Smooth muscle cell (in vitro differentiated cells): Measurements from ENCODE around the gene CLN3. TPM values are rescaled to one million over a fixed set of nuclear protein-coding genes. Genes with fewer than 3 reads are reported as not detected.
"Not testable (repeated sequence)": the region's sequence is repeated elsewhere in the genome, so short reads cannot be mapped to it uniquely, and the experiment has no call there.

Experiments
- DNase-seq: peaks from one replicate; lab custom pipeline; 2025; ENCODE audit not compliant: unreplicated experiment; lab: John Stamatoyannopoulos, UW
- H2AFZ ChIP-seq: fragments of 200-600 bp; sonication (generic); 2 replicates; pipeline ENCODE4 v1.6.0; 2016; ENCODE audit warnings: antibody characterized with exemption, low read depth, mild to moderate bottlenecking
- H3F3A ChIP-seq: fragments of 200-600 bp; sonication (generic); 2 replicates; pipeline ENCODE4 v1.6.0; 2017; ENCODE audit warnings: antibody characterized with exemption, low read depth
- H3K27ac ChIP-seq: fragments of 200-600 bp; sonication (generic); 2 replicates; pipeline ENCODE4 v1.5.1; 2016; ENCODE audit warnings: low read depth, mild to moderate bottlenecking
- H3K27me3 ChIP-seq: fragments of 200-600 bp; sonication (generic); 2 replicates; pipeline ENCODE4 v1.6.1; 2016; ENCODE audit warnings: low read depth, mild to moderate bottlenecking
- H3K36me3 ChIP-seq: fragments of 200-600 bp; sonication (generic); 2 replicates; pipeline ENCODE4 v1.5.1; 2016; ENCODE audit warnings: low read depth
- H3K4me1 ChIP-seq: fragments of 200-600 bp; sonication (generic); 2 replicates; pipeline ENCODE4 v1.5.1; 2016; ENCODE audit warnings: low read depth
- H3K4me2 ChIP-seq: fragments of 200-600 bp; sonication (generic); 2 replicates; pipeline ENCODE4 v1.6.0; 2016; ENCODE audit warnings: mild to moderate bottlenecking
- H3K4me3 ChIP-seq: fragments of 200-600 bp; sonication (generic); 2 replicates; pipeline ENCODE4 v1.5.1; 2016; ENCODE audit warnings: mild to moderate bottlenecking
- H3K79me2 ChIP-seq: fragments of 200-600 bp; sonication (generic); 2 replicates; pipeline ENCODE4 v1.6.0; 2016; ENCODE audit warnings: low read depth, mild to moderate bottlenecking
- H3K9ac ChIP-seq: fragments of 200-600 bp; sonication (generic); 2 replicates; pipeline ENCODE4 v1.6.0; 2016; ENCODE audit warnings: low read depth
- H3K9me3 ChIP-seq: fragments of 200-600 bp; sonication (generic); replicated peaks from 2 replicates; pipeline ENCODE4 v1.5.1; 2016; ENCODE audit warnings: low read depth
- H4K20me1 ChIP-seq: fragments of 200-600 bp; sonication (generic); 2 replicates; pipeline ENCODE4 v1.6.0; 2016; ENCODE audit warnings: low read depth
- WGBS: methylation state at CpG from one replicate; pipeline ENCODE4 v1.1.7; 2016; ENCODE audit warnings: low lambda C conversion rate; 5-methylcytosine and 5-hydroxymethylcytosine counted together
- polyA plus RNA-seq: library from polyadenylated mRNA; unstranded; fragments of >200 nt; fragmentation: Nextera tagmentation; extraction: Ambion mirVana; gene quantifications from 2 replicates; pipeline ENCODE4 v1.2.1, GENCODE V29; 2016
- total RNA-seq: library from RNA; depleted of rRNA; stranded (reverse); fragments of >200 nt; gene quantifications from 2 replicates; pipeline ENCODE4 v1.2.3, GENCODE V29; 2014
- TF ChIP-seq, protein P1 (sequence below): fragments of 200-600 bp; sonication (generic); IDR thresholded peaks from 2 replicates; pipeline ENCODE4 v1.5.1; 2017; ENCODE audit warnings: borderline replicate concordance, mild to moderate bottlenecking, antibody characterized with exemption; ENCODE audit not compliant: insufficient read depth, poor library complexity, severe bottlenecking

CLN3 gene
- total and polyA plus RNA-seq, 2 experiments from 2014 or later: 10.5 to 19.6 TPM

DNA sequence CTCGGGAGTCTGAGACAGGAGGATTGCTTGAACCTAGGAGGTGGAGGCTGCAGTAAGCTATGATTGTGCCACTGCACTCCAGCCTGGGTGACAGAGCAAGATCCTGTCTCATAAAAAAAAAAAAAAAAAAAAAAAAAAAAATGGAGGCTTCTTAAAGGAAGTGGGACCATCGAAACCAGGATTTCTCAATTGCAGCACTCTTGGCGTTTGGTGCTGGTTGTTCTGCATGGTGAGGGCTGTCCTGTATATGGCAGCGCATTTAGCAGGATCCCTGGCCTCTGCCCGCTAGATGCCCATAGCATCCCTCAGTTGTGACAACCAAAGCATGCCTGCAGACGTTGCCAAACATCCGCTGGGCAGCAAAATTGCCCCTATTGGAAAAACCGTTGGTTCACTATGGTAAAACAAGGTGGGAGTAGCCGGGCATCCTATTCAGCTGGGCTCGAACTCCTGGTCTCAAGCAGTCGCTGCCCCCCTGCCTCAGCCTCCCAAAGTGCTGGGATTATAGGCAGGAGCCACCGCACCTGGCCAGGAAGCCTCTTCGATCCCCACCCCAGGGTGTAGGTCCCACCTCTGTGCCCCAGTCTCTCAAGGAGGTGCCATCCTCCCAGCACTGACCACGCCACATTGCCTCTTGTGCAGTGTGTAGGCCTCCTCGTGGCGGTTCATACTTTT, 13.2 kb downstream of the CLN3 start:
- TF ChIP-seq, protein P1, sequence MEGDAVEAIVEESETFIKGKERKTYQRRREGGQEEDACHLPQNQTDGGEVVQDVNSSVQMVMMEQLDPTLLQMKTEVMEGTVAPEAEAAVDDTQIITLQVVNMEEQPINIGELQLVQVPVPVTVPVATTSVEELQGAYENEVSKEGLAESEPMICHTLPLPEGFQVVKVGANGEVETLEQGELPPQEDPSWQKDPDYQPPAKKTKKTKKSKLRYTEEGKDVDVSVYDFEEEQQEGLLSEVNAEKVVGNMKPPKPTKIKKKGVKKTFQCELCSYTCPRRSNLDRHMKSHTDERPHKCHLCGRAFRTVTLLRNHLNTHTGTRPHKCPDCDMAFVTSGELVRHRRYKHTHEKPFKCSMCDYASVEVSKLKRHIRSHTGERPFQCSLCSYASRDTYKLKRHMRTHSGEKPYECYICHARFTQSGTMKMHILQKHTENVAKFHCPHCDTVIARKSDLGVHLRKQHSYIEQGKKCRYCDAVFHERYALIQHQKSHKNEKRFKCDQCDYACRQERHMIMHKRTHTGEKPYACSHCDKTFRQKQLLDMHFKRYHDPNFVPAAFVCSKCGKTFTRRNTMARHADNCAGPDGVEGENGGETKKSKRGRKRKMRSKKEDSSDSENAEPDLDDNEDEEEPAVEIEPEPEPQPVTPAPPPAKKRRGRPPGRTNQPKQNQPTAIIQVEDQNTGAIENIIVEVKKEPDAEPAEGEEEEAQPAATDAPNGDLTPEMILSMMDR: no peak
- H3K36me3 ChIP-seq: no peaks in the 10 kb centered on the region
- WGBS: 98% methylated on average over 16 of the region's 16 CpGs
- H3K4me1 ChIP-seq: no peaks in the 10 kb centered on the region
- H3K27me3 ChIP-seq: no peaks in the 10 kb centered on the region
- no peak overlapping the region for H3K9ac ChIP-seq
- H4K20me1 ChIP-seq: no peaks in the 10 kb centered on the region
- H3K27ac ChIP-seq: no peak overlapping the region
- no peak overlapping the region for H2AFZ ChIP-seq
- DNase-seq: no peak
- no peak overlapping the region for H3K4me3 ChIP-seq
- no peaks in the 10 kb centered on the region for H3K79me2 ChIP-seq
- no peak overlapping the region for H3K4me2 ChIP-seq
- no peaks in the 10 kb centered on the region for H3K9me3 ChIP-seq
- H3F3A ChIP-seq: no peaks in the 10 kb centered on the region

DNA sequence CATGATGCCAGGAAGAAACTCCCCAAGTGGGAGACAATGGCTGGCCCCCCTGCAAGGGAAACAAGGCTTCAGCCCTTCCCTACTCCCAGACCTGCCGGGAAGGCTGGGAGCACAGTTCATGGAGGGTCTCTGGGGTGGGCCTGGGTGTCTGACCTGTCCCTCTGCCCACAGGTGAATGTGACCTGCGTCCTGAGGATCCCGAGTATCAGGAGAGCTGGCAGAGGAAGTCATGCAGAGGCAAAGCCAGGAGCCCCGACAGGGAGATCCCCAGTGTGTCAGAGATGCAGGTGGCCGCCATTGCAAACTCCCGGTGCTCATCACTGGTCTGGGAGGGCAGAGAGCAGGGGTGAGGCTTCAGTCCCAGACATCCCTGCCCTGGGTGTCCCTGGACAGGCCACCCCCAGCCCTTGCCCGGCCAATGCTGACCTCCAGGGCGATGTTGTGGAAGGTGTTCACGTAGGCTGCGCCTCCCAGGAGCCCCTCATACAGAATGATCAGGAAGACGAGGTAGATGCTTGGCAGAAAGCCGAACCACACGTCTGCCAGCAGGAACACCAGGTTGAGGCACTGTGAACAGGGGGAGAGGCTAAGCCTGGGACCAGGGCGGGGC, 14.5 kb downstream of the CLN3 start:
- no peak overlapping the region for H3K4me2 ChIP-seq
- no peaks in the 10 kb centered on the region for H3K9me3 ChIP-seq
- no peaks in the 10 kb centered on the region for H3K36me3 ChIP-seq
- H3K4me3 ChIP-seq: no peak overlapping the region
- H3K27me3 ChIP-seq: no peaks in the 10 kb centered on the region
- DNase-seq: no peak
- TF ChIP-seq, protein P1: no peak
- H3F3A ChIP-seq: no peaks in the 10 kb centered on the region
- H2AFZ ChIP-seq: no peak overlapping the region
- no peak overlapping the region for H3K27ac ChIP-seq
- H4K20me1 ChIP-seq: no peaks in the 10 kb centered on the region
- H3K4me1 ChIP-seq: no peaks in the 10 kb centered on the region
- 95% methylated on average over 14 of the region's 14 CpGs for WGBS
- H3K9ac ChIP-seq: no peak overlapping the region
- no peaks in the 10 kb centered on the region for H3K79me2 ChIP-seq

DNA sequence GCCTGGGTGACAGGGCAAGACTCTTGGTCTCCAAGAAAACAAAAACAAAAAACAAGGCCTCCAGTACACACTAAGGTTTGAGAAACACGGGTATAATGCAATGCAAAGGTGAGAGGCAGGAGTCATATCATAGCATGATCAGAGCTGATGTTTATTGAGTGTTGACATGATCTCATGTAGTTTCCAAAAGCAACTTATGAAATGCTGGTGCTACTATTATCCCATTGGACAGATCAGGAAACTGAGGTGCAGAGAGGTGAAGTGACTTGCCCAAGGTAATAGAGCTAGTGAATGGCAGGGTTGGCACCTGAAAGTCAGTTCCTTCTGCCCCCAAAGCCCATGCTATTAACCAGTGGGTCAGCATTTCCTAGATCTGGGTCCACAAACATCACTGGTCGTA, 16.7 kb downstream of the CLN3 start:
- Histone ChIP-seq H3K9me3 (no peaks in the 10 kb centered on the region), H3F3A (no peaks in the 10 kb centered on the region), H3K27ac (no peak overlapping the region), H3K4me1 (no peaks in the 10 kb centered on the region), H3K27me3 (no peaks in the 10 kb centered on the region), H2AFZ (no peak overlapping the region), H3K36me3 (no peaks in the 10 kb centered on the region), H3K4me2 (no peak overlapping the region), H3K79me2 (no peaks in the 10 kb centered on the region), H3K4me3 (no peak overlapping the region), H4K20me1 (no peaks in the 10 kb centered on the region), H3K9ac (no peak overlapping the region)
- WGBS: 93% methylated on average over 2 of the region's 2 CpGs
- TF ChIP-seq, protein P1: no peak
- DNase-seq: no peak

DNA sequence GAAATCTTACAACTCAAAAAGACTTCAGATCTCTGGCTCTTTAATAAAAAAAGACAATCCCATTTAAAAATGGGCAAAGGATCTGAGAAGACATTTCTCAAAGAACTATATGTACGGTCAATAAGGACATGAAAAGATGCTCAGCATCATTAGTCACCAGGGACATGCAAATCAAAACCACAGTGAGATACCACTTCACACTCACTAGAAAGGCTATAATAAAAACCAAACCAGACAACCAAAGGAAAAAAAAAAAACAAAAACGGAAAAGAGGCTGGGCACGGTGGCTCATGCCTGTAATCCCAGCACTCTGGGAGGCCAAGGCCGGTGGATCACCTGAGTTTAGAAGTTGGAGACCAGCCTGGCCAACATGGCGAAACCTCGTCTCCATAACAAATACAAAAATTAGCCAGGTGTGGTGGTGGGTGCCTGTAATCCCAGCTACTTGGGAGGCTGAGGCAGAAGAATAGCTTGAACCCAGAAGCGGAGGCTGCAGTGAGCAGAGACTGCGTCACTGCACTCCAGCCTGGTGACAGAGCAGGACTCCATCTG, 18.1 kb downstream of the CLN3 start:
- TF ChIP-seq, protein P1: no peak
- no peaks in the 10 kb centered on the region for H4K20me1 ChIP-seq
- H3K4me2 ChIP-seq: no peak overlapping the region
- no peak for DNase-seq
- H3K27ac ChIP-seq: no peak overlapping the region
- no peak overlapping the region for H3K4me3 ChIP-seq
- H3K9ac ChIP-seq: no peak overlapping the region
- H3K27me3 ChIP-seq: no peaks in the 10 kb centered on the region
- H3F3A ChIP-seq: no peaks in the 10 kb centered on the region
- no peaks in the 10 kb centered on the region for H3K4me1 ChIP-seq
- no peaks in the 10 kb centered on the region for H3K9me3 ChIP-seq
- WGBS: 83% methylated on average over 8 of the region's 8 CpGs
- no peaks in the 10 kb centered on the region for H3K36me3 ChIP-seq
- H3K79me2 ChIP-seq: no peaks in the 10 kb centered on the region
- H2AFZ ChIP-seq: no peak overlapping the region

DNA sequence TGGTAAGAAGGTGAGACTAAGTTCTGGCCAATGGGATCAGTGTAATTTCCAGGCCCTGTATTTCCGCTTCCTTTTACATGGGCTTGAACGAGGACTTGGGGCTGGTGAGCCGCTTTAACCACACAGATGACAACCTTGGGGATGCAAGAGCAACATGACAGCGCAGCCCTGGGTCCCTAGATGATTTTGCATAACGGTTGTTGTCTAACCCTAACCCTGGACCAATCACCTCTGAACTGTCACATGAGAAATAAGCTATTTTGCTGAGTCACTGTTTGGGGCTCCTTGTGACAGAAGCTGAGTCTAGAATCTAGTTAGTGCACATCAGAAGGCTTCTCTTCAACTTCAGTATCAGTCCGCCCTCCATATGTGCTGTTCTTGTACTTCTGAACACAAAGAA, 44.8 kb downstream of the CLN3 start:
- not testable (repeated sequence) for H3F3A ChIP-seq, H3K9ac ChIP-seq, H4K20me1 ChIP-seq, H3K9me3 ChIP-seq, H3K27me3 ChIP-seq, H3K4me3 ChIP-seq, H3K27ac ChIP-seq, H3K36me3 ChIP-seq, H2AFZ ChIP-seq, H3K79me2 ChIP-seq, DNase-seq, H3K4me1 ChIP-seq, H3K4me2 ChIP-seq
- WGBS: no CpG with 5 or more reads among the region's 6 CpGs
